AG10803 (cell line): Measurements from ENCODE around the gene CELF2.
A peak's percentile ranks its signal among the peaks of the same experiment; 100 is the strongest.

Experiments used
- DNase-seq: peaks from one replicate; pipeline ENCODE4 v3.0.0; 2010; ENCODE audit warnings: low read depth
- H3K4me3 ChIP-seq: 2 replicates; pipeline ENCODE4 v1.5.1; 2011; ENCODE audit warnings: mild to moderate bottlenecking, low read length, control low read depth
- TF ChIP-seq, protein P1 (sequence below): conservative IDR thresholded peaks from 2 replicates; pipeline ENCODE4 v1.5.1; 2011; ENCODE audit warnings: mild to moderate bottlenecking, low read length, control low read depth, inconsistent platforms

Gene CELF2

DNA sequence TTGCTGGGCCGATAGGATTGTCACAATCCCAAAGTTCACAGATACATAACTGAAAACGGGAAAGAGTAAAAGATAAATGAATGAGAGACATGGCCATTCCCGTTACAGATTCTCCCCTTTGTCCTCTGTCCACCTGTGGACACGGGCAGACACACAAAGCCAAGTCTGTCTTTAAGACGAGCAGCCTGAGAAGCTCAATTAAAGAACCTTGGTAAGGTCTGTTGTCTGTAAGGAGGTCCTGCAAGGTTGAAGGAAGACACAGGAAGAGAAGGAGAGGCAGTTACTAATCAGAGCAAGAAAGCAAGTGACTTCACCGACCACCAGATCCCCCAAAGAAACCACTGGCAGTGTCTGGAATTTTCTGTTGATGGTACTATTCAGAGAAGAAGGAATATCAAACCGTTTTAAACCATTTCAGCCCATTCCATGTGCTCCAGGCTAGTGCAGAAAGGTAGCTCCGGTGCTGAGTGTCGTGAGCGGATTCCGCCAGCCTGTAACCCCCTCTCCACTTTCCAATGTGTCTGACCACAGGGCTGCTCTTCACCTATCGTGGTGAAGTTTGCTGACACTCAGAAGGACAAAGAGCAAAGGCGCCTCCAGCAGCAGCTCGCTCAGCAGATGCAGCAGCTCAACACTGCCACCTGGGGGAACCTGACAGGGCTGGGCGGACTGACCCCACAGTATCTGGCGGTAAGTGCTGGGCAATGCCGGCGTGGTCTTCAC is 252.6 kb downstream of the CELF2 start:
- DNase-seq: peak; percentile 22
- TF ChIP-seq, protein P1, sequence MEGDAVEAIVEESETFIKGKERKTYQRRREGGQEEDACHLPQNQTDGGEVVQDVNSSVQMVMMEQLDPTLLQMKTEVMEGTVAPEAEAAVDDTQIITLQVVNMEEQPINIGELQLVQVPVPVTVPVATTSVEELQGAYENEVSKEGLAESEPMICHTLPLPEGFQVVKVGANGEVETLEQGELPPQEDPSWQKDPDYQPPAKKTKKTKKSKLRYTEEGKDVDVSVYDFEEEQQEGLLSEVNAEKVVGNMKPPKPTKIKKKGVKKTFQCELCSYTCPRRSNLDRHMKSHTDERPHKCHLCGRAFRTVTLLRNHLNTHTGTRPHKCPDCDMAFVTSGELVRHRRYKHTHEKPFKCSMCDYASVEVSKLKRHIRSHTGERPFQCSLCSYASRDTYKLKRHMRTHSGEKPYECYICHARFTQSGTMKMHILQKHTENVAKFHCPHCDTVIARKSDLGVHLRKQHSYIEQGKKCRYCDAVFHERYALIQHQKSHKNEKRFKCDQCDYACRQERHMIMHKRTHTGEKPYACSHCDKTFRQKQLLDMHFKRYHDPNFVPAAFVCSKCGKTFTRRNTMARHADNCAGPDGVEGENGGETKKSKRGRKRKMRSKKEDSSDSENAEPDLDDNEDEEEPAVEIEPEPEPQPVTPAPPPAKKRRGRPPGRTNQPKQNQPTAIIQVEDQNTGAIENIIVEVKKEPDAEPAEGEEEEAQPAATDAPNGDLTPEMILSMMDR: peak; percentile 62
- H3K4me3 ChIP-seq: no peak overlapping the region

DNA sequence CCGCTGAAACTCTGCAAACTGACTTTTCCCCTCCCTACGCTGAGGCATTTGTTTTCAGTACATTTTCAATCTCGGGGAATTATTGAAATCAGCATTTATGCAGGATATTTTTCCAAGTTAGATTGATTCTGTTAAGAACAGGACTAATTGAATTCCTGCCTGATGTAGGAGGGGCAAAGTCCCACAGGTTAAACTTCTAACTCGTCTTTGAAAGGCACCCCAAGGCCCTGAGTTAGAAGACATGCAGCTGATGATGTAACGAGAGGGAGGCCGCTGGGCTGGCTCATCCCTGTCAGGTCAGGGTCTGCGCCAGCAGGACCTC is 253.1 kb downstream of the CELF2 start:
- H3K4me3 ChIP-seq: no peak overlapping the region
- no peak for DNase-seq
- TF ChIP-seq, protein P1: no peak

DNA sequence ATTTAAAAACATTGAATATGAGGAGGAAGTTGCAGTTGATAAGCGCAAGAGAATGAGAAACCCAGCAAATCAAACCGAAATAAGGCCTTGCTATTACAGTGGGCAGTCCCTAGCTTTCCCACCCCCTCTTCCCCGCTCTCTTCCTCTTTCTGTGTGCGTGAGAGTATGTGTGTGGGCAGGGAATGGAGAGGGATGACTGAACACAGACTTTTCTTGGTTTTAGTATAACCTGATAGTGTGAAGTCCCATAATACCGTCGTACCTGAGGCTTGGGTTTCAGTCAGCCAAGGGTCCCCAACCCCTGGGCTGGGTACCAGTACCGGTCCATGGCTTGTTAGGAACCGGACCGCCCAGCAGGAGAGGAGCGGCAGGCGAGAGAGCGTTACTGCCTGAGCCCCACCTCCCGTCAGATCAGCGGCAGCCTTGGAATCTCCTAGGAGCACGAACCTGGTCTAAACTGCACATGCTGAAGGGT is 255.3 kb downstream of the CELF2 start:
- TF ChIP-seq, protein P1: no peak
- no peak for DNase-seq

DNA sequence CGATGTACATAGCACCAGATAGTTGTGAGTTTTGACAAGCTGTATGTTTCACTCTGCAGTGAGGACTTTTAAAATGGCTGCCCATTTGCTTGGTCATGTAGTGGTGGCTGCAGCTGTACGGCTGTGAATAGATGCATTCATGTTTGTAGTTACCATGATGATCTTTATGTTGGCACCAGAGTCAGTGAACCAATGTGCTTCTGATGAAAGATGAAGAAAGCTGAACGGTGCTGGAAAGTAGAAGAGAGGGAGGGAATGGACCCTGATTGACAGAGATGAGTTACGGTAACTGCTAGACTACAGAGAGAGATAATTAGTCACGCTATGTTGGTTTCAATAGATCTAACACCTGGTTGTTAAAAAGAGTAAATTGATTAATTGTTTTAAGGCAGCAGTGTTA is 256.8 kb downstream of the CELF2 start:
- TF ChIP-seq, protein P1: no peak
- no peak for DNase-seq
- H3K4me3 ChIP-seq: no peak overlapping the region

More for the DNA sequence above, 255.3 kb downstream of the CELF2 start:
- H3K4me3 ChIP-seq: no peak overlapping the region

DNA sequence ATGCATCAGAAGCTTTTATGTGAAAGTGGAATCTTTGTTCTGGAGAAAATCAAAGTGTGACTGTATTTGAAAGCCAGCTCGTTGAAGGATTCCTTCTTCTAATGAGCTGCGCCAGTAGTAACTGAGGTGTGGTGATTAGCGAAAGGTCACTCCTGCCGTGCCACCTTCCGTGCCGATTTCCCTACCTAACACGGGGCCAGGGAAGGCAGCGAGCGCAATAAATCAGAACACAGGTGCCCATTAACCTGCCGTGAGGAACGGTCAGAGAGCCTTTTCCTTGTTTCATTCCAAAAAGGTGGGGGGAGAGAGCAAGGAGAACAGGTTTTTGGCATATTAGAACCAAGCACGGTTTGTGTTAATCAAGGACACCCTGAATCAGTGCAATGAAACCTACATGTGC is 258.0 kb downstream of the CELF2 start:
- no peak for DNase-seq
- H3K4me3 ChIP-seq: no peak overlapping the region
- TF ChIP-seq, protein P1: no peak

DNA sequence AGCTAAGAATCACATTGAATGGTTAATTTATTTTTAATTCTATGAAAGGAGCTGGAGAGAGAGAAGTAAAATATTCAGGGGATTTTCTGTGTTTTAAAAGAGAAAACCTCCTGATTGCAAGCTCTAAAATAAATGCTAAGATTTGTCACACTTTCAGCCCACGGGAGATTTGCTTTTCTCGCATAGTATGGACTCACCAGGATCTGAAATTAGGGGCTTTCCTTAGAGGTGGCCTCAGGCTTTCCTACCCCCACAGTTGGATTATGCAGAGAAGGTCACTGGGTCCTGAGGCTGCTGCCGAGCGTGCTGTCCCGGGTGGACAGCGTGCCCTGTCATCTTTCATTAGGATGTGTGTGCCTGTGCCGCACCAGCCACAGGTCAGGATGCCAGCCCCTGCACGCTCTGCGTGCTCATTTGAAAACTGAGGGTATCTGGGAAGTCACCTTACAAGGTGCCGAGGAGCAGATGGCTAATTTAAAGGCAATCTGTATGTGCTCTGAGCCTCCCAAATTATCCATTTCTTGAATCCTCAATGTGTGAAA is 258.8 kb downstream of the CELF2 start:
- no peak for DNase-seq
- H3K4me3 ChIP-seq: no peak overlapping the region
- TF ChIP-seq, protein P1: no peak

DNA sequence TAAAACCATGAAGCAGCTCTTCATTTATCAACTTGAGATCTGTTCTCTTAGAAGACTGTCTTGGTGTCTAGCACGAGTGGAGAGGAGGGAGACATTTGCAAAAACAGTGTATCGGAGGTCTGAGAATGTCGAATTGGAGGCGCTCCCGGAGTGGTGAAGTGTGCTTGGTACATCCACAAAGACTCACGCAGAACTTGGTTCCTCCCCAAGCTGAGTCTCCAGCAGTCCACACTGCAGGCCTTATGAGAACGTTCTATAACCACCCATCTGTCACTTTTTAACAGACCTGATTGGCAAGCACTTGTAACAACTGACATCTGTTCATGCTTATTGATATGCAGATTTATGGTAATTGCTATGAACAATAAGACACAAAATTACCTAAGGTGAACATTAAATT is 261.6 kb downstream of the CELF2 start:
- no peak for DNase-seq
- TF ChIP-seq, protein P1: no peak
- no peak overlapping the region for H3K4me3 ChIP-seq
